Activated CD4-positive, alpha-beta memory T cell treated with anti-CD3 and anti-CD28 coated beads for 36 hours (primary cell): ENCODE data around the gene ALKBH3. TPM values are rescaled to one million over a fixed set of nuclear protein-coding genes. Genes with fewer than 3 reads are reported as not detected.

Source experiments
- CTCF ChIA-PET: fragments of 350-600 bp; sonication (Branson Sonifier 250); formaldehyde crosslinking; loops from one replicate; lab custom pipeline; 2021; ENCODE audit warnings: antibody characterized with exemption, inconsistent platforms; lab: Charles Lee
- POLR2A ChIA-PET: fragments of 350-600 bp; sonication (Branson Sonifier 250); formaldehyde crosslinking; loops from one replicate; lab custom pipeline; 2021; ENCODE audit warnings: antibody characterized with exemption; lab: Charles Lee
- DNase-seq: peaks from one replicate; pipeline ENCODE4 v3.0.0-alpha.2; 2020
- H3K27ac Mint-ChIP-seq: one replicate; pipeline ENCODE4 v1.8.0; 2021; ENCODE audit warnings: mixed read lengths
- H3K27me3 Mint-ChIP-seq: one replicate; pipeline ENCODE4 v1.8.0; 2021; ENCODE audit warnings: mixed read lengths
- H3K36me3 Mint-ChIP-seq: one replicate; pipeline ENCODE4 v1.8.0; 2021; ENCODE audit warnings: mixed read lengths
- H3K4me1 Mint-ChIP-seq: one replicate; pipeline ENCODE4 v1.8.0; 2021; ENCODE audit warnings: low read depth, mixed read lengths
- H3K4me3 Mint-ChIP-seq: one replicate; pipeline ENCODE4 v1.8.0; 2021; ENCODE audit warnings: mild to moderate bottlenecking, mixed read lengths
- H3K9me3 Mint-ChIP-seq: one replicate; pipeline ENCODE4 v1.8.0; 2021; ENCODE audit warnings: mixed read lengths
- intact Hi-C: fragments of 100-400 bp; cut with micrococcal nuclease; formaldehyde crosslinking; loops from one replicate; pipeline ENCODE4 v1.15.1; 2023
- total RNA-seq, 2 experiments: library from RNA; stranded (reverse); gene quantifications; one replicate each; pipeline ENCODE4 v1.2.3, GENCODE V29; 2021

Gene ALKBH3
- total RNA-seq, 2 experiments from 2014 or later: 32.1 to 35.8 TPM

DNA sequence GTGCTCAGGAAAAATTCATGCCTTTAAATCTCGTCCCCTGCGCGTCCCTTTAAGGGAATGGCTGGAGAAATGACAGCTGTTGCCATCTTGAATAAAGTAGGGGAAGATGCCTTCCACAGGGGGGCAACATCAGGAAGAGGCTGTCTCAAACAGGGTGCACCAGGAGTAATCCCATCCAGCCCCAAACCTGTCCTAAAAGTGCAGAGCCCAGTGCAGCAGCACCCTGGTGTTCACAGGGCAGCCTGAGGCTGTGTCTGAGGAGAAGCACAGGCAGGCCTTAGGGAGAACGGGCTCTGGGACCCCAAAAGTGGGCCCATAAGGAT, 51.0 kb downstream of the ALKBH3 start:
- CTCF ChIA-PET: interaction anchor here (1.8 kb wide), 1 partner anchor 11 kb away, joined by 4 read pairs; the partner anchor contains the start of gene C11orf96
- H3K4me3 Mint-ChIP-seq: no peak overlapping the region
- no peak for DNase-seq

DNA sequence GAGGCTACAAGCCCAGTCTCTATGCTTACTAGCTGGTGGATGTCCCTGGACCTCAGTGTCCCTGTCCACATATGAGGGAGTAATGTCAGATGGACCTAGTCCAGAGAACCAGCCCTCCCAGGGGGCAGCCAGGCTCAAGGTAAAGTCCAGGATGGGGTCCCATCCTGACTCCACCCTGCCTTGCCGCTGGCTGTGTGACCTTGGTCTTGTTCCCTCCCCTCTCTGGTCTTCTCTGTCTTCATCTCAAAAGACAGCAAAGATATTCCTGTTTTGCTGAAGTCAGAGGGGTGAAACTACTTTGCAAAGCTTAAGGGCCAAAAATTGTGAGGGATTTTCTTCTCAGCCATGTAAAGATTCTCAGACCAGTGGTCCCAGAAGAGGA, 52.6 kb downstream of the ALKBH3 start:
- intact Hi-C loops: no loop called here
- ChIA-PET CTCF (interaction anchor here (1.0 kb wide), 2 partner anchors 9 to 11 kb away, joined by 3 read pairs; no protein-coding TSS in a partner anchor), POLR2A (no interaction called here)
- Mint-ChIP-seq H3K9me3 (no peaks in the 10 kb centered on the region), H3K27ac (no peak overlapping the region), H3K4me1 (no peaks in the 10 kb centered on the region), H3K27me3 (peaks cover 12% of the 10 kb centered on the region), H3K4me3 (no peak overlapping the region), H3K36me3 (no peaks in the 10 kb centered on the region)
- DNase-seq: no peak

More for the DNA sequence above, 51.0 kb downstream of the ALKBH3 start:
- POLR2A ChIA-PET: no interaction called here
- H3K4me1 Mint-ChIP-seq: no peaks in the 10 kb centered on the region
- no peak overlapping the region for H3K27ac Mint-ChIP-seq
- no peaks in the 10 kb centered on the region for H3K9me3 Mint-ChIP-seq
- peaks cover 5% of the 10 kb centered on the region for H3K27me3 Mint-ChIP-seq
- no peaks in the 10 kb centered on the region for H3K36me3 Mint-ChIP-seq
- intact Hi-C loops: no loop called here

DNA sequence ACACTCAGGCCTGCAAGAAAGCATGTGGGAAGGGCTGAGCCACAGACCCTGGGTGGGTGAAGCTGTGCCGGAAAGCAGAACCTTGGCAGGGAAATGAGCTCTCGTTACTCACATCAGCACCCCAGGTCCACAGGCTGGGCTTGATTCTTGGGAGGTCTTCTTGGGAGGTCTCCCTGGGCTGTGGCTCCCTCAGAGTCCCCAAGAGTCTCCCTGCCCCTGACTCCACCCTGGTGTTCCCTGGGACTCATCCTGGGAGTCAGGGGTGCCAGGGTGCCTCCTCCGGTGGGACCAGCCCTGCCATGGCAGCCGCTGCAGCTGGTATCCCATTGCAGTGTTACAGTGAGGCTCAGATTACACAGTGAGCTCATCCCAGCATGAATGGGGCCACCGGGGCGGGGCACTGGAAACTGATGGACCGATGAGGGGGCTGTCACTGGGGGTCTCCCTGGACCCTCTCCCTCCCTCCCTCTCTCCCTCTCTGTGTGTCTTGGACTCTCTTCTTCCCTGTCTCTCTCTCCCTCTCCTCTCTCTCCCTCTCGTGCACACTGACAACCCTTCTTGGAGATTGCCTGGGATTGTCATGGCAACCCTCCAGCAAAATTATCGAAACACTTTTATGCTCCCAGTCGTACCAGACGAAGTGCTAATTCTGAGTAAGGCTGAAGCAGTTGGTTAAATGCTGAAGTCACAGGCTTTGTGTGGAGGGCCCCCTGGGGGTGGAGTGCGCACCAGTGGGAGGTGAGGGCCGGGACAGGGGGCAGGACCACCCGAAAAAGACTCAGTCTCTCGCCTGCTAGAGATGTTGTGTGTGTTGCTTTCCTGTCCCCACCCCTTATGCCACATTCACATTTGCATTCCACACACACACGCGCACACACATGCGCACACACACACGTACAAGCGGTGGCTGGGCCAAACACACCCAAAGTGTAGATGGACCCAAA, 53.2 kb downstream of the ALKBH3 start:
- Mint-ChIP-seq H3K27ac (no peak overlapping the region), H3K27me3 (peaks cover 12% of the 10 kb centered on the region), H3K4me3 (no peak overlapping the region), H3K36me3 (no peaks in the 10 kb centered on the region), H3K9me3 (no peaks in the 10 kb centered on the region), H3K4me1 (no peaks in the 10 kb centered on the region)
- no peak for DNase-seq
- CTCF ChIA-PET: interaction anchor here (0.8 to 1.0 kb wide), 3 partner anchors 10 to 44 kb away, joined by 3 read pairs; no protein-coding TSS in a partner anchor
- POLR2A ChIA-PET: no interaction called here
- intact Hi-C loops: no loop called here

DNA sequence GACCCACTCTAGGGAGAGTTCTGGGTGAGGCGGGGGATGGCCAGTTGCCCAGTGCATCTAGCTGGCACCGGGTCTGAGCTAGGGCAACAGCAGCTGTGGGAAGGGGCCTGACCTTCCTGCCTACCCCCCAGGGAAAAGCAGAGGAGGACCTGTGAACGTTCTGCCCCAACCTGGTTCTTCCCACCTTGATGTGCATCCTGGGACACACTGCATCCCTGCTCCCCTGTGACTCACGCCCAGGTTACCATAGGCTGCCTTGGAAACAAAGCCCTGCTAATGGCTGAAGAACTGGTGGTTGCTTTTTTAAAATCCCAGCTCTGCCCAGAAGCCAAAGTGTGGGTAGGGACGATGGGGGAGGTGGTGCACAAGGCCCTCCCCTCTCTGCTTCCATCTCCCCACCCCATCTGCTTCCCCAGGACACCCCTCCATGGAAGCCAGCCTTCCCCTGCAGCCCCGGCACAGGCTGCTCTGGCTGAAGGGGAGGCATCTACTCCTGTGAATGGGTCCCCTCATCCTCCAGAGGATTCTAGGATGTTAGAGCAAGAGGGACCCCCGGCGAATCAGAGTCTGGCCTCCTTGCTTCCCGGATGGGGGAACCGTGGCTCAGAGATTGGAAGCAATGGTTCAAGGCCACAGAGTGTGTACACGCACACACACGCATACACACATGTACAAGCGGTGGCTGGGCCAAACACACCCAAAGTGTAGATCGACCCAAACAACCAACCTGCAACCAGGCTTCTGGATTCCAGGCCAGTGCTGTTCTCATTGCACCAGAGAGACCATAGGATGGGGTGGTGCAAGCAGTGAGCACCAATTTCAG, 54.2 kb downstream of the ALKBH3 start:
- Mint-ChIP-seq H3K27me3 (peaks cover 14% of the 10 kb centered on the region), H3K4me3 (no peak overlapping the region), H3K9me3 (no peaks in the 10 kb centered on the region), H3K36me3 (no peaks in the 10 kb centered on the region), H3K27ac (no peak overlapping the region), H3K4me1 (no peaks in the 10 kb centered on the region)
- intact Hi-C loops: no loop called here
- ChIA-PET POLR2A (no interaction called here), CTCF (no interaction called here)
- DNase-seq: no peak

DNA sequence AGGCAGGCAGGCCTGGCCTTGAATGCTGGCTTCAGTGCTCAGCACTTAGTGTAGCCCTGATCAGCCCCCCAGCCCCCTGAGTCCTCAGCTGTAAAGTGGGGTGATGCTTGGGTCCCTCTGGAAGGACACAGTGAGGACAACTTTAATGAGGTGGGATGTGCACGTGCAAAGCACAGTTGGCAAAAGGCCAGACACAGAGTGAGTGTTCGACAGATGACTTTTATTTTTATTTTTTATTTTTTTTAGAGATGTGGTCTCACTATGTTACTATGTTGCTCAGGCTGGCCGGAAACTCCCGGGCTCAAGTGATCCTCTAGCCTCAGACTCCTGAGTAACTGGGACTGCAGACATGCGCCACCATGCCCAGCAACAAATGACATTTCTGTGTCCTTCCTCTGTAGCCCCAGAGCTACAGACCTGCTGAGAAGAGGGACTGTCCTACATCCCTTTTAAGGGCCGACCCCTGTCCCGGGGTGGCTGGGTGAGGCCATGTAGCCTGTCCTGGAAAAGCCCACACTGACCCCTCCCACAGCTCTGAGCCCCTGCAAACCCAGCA, 54.9 kb downstream of the ALKBH3 start:
- POLR2A ChIA-PET: no interaction called here
- no peak for DNase-seq
- CTCF ChIA-PET: no interaction called here
- Mint-ChIP-seq H3K36me3 (no peaks in the 10 kb centered on the region), H3K4me1 (no peaks in the 10 kb centered on the region), H3K27me3 (peaks cover 15% of the 10 kb centered on the region), H3K9me3 (no peaks in the 10 kb centered on the region), H3K4me3 (no peak overlapping the region), H3K27ac (no peak overlapping the region)
- intact Hi-C loops: no loop called here

DNA sequence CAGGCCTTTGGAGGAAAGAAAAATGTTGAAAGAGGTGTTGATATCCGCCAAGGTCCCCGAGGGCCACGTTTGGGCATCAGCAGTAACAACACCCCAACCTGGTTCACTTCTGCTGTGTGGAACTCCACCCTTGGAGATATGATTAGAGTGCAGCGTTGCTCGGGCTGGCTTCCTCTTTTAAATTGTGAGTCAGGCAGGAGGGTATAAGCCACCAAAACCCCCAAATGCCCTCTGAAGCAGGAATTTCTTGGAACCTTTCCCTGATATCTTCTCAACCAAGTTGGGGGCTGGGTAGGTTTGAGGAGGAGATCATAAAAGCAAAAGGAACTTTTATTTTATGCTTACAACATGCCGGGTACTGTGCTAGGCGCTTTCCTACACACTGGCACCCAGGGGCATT, 55.4 kb downstream of the ALKBH3 start:
- Mint-ChIP-seq H3K27me3 (peaks cover 21% of the 10 kb centered on the region), H3K4me3 (no peak overlapping the region), H3K36me3 (no peaks in the 10 kb centered on the region), H3K27ac (no peak overlapping the region), H3K9me3 (no peaks in the 10 kb centered on the region), H3K4me1 (no peaks in the 10 kb centered on the region)
- intact Hi-C loops: no loop called here
- CTCF ChIA-PET: no interaction called here
- POLR2A ChIA-PET: no interaction called here
- DNase-seq: no peak

DNA sequence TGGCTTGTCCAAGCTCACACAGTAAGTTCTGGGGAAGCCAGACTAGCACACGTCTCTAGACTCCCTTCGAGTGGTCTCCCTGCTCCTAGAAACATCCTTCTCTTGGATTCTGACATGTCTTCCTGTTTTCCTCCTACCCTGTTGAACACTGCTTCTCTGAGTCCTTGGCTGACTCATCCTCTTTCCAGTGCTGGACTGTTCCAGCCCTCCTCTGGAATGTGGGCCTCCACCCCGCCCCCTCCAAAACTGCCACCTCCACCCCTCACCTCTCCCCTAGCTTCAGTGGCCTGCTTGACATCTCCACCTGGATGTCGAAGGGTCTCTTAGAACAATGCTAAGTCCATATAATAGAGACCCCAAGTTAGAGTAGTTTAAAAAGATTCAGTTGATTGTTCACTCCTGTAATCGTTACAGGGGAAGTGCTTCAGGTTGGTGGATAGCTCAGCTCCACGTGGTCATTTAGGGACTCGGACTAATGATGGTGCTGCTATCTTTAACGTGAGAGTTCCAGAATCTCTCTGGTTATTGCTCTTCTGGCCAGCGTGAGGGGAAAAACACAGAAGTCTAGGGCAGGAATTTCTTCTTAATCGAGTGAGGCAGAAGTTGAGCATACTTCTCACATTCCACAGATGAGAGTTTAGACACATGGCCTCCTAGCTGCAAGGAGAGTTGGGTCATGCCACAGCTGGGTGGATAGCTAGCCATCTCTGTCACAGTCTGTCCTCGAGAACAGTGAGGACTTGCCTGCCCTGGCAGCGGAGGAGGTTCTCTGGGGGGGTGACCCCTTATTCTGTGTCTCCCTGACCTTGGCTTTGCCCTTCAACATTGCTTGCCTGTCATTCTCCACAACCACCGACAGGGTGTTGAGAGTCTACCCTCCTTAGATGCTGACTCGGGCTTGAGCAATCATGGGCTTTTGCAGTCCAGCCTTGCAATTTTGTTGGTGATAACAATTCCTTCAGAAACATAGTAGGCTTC, 57.1 kb downstream of the ALKBH3 start:
- ChIA-PET POLR2A (no interaction called here), CTCF (interaction anchor here (2.4 kb wide), 1 partner anchor 48 kb away, joined by 6 read pairs; no protein-coding TSS in a partner anchor)
- no peak for DNase-seq
- H3K27ac Mint-ChIP-seq: no peak overlapping the region
- peaks cover 4% of the 10 kb centered on the region for H3K4me1 Mint-ChIP-seq
- H3K4me3 Mint-ChIP-seq: no peak overlapping the region
- no peaks in the 10 kb centered on the region for H3K9me3 Mint-ChIP-seq
- H3K27me3 Mint-ChIP-seq: peaks cover 29% of the 10 kb centered on the region
- intact Hi-C loops: no loop called here
- H3K36me3 Mint-ChIP-seq: no peaks in the 10 kb centered on the region

DNA sequence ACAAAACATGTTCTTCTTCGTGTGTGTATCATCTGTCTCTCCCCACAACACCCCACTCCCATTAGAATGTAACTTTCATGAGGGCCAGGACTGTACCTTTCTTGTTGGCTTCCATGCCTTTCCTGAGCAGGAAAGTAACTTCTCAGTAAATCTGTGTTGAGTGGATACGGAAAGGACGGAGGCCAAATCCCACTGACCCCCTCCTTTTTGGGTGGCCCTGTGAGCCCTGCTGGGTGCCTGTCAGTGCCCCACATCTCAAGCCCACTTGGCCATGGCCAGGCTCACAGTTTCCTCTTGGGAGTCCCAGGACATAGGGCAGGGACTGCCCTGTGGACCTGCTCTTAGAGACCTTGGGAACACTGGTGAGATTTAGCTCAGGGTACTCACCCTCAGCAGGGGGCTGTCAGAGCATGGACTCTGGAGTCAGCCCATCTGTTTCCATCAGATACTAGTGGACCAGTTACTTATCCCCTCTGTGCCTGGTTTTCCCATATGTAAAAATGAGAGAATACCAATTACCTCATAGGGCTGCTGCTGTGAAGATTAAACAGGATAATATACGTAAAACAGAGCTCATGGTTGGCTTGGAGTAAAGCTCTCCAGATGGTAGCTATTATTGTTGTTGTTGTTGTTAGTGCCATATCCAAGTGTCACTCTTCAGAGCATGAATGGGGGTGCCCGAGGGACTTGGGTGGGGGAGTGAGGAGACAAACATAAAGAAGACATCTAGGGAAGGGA, 60.8 kb downstream of the ALKBH3 start:
- Mint-ChIP-seq H3K4me1 (peaks cover 17% of the 10 kb centered on the region), H3K36me3 (no peaks in the 10 kb centered on the region), H3K4me3 (peak overlapping the region; percentile 46), H3K9me3 (no peaks in the 10 kb centered on the region), H3K27ac (no peak overlapping the region), H3K27me3 (peaks cover 51% of the 10 kb centered on the region)
- ChIA-PET POLR2A (interaction anchor here (0.7 to 1.0 kb wide), 2 partner anchors 51 to 924 kb away, joined by 3 to 4 read pairs; no protein-coding TSS in a partner anchor), CTCF (interaction anchor here (0.7 to 2.2 kb wide), 6 partner anchors 13 to 164 kb away, joined by 3 to 10 read pairs (median 3); no protein-coding TSS in a partner anchor)
- intact Hi-C loops: loop anchor here (10.0 kb wide), 1 partner anchor 123 kb away; the partner anchor contains the start of gene ACCS
- DNase-seq: no peak

DNA sequence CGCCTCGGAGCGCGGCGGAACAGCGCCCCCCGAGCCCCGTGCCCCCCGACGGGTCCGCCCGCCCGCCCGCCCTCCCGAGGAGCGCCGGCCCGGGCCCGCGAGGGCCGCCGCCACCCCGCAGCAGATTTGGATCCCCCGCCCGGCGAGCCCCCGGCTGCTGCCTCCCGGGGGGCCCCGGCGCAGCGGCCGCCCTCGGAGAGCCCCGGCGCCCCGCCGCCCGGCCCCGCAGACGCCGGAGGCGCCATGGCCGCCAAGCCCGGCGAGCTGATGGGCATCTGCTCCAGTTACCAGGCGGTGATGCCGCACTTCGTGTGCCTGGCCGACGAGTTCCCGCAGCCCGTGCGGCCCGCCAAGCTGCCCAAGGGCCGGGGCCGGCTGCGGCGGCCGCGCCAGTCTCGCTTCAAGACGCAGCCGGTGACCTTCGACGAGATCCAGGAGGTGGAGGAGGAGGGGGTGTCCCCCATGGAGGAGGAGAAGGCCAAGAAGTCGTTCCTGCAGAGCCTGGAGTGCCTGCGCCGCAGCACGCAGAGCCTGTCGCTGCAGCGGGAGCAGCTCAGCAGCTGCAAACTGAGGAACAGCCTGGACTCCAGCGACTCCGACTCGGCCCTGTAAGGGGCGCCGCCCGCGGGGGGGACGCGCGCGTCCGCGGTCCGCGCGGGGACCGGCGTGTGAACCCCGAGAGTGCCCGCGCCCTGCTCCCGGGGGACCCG, 62.2 kb downstream of the ALKBH3 start:
- no peak for DNase-seq
- H3K27ac Mint-ChIP-seq: no peak overlapping the region
- peaks cover 57% of the 10 kb centered on the region for H3K27me3 Mint-ChIP-seq
- intact Hi-C loops: loop anchor here (10.0 kb wide), 1 partner anchor 122 kb away; the partner anchor contains the start of gene ACCS
- peaks cover 17% of the 10 kb centered on the region for H3K4me1 Mint-ChIP-seq
- CTCF ChIA-PET: interaction anchor here (0.8 to 2.2 kb wide), 7 partner anchors 12 to 158 kb away, joined by 3 to 10 read pairs (median 4); partner anchors contain the start of gene EXT2
- H3K4me3 Mint-ChIP-seq: peak overlapping the region; percentile 44
- POLR2A ChIA-PET: interaction anchor here (0.9 kb wide), 1 partner anchor 14 kb away, joined by 4 read pairs; no protein-coding TSS in a partner anchor
- H3K9me3 Mint-ChIP-seq: no peaks in the 10 kb centered on the region
- no peaks in the 10 kb centered on the region for H3K36me3 Mint-ChIP-seq

DNA sequence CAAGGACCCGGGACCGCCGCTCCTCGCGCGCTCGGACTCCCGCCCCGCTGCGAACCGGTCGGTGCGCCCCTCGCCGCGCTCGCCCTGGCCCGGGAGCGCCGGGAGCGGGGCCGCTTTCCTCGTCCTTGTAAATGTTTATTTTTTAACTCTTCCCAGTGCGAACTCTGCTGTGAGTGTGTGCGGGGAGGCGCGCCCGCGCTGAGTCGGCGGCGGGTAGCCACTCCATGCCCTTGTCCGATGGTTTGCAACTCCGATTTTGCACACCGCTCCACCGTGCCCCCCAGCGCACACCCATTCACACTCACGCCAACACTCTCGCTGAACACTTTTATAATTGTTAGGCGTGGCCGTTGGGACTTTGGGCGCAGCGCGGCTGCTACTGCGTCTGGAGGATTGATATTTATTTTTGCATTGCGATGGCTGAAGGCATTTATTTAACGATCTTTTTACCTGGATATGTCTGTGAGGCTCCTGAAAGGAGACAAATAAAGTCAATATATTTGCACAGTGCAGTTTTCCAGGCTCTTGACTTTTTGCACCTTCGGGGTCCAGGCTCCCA, 62.8 kb downstream of the ALKBH3 start:
- H3K36me3 Mint-ChIP-seq: no peaks in the 10 kb centered on the region
- intact Hi-C loops: loop anchor here (10.0 kb wide), 1 partner anchor 121 kb away; the partner anchor contains the start of gene ACCS
- ChIA-PET CTCF (interaction anchor here (1.0 to 5.4 kb wide), 8 partner anchors 10 to 151 kb away, joined by 3 to 55 read pairs (median 3); partner anchors contain the start of gene EXT2), POLR2A (no interaction called here)
- peaks cover 17% of the 10 kb centered on the region for H3K4me1 Mint-ChIP-seq
- H3K27me3 Mint-ChIP-seq: peaks cover 55% of the 10 kb centered on the region
- H3K4me3 Mint-ChIP-seq: peak overlapping the region; percentile 75
- H3K9me3 Mint-ChIP-seq: no peaks in the 10 kb centered on the region
- H3K27ac Mint-ChIP-seq: no peak overlapping the region
- no peak for DNase-seq
